Panc1 (cell line): Measurements from ENCODE around the gene FZD4.

ENCODE experiments used
- POLR2AphosphoS5 ChIP-seq: IDR thresholded peaks from 2 replicates; pipeline ENCODE4 v1.6.1; 2012; ENCODE audit warnings: mild to moderate bottlenecking, low read depth, low read length, moderate library complexity
- SIN3A ChIP-seq: IDR thresholded peaks from 2 replicates; pipeline ENCODE4 v1.6.1; 2012; ENCODE audit warnings: low read depth, mild to moderate bottlenecking, low read length, moderate library complexity, borderline replicate concordance; ENCODE audit not compliant: insufficient read depth
- TCF7L2 ChIP-seq: IDR thresholded peaks from 2 replicates; pipeline ENCODE4 v1.6.1; 2011; ENCODE audit warnings: mild to moderate bottlenecking, low read depth, low read length, inconsistent platforms
- TF ChIP-seq, protein P1 (sequence below), 2 experiments: IDR thresholded peaks; 2 replicates each; pipeline ENCODE4 v1.6.1; 2011 to 2012; ENCODE audit warnings: low read depth in 2 of 2, control low read depth in 1 of 2, low read length in 1 of 2, mild to moderate bottlenecking in 1 of 2, moderate library complexity in 1 of 2; ENCODE audit not compliant: insufficient read depth in 1 of 2
- TF ChIP-seq, protein P2 (sequence below): fragments of 450-650 bp; IDR thresholded peaks from 2 replicates; pipeline ENCODE4 v1.5.1; 2017; ENCODE audit warnings: mild to moderate bottlenecking

DNA sequence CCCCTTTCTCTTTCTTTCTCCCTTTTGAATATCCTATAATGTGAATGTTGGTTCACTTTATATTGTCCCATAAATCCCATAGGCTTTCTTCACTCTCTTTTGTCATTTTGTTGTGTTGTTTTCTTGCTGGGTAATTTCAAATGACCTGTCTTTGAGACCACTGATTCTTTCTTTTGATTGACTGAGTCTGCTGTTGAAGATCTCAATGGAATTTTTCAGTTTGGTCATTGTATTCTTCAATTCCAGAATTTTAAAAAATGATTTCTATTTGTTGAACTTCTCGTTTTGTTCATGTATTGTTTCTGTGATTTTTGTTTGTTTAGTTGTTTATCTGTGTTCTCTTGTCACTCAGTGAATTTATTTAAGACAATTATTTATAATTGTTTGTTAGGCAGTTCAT lies 17.5 kb upstream of the FZD4 start:
- TF ChIP-seq POLR2AphosphoS5 (no peak), SIN3A (no peak), TCF7L2 (no peak)
- TF ChIP-seq, protein P1, sequence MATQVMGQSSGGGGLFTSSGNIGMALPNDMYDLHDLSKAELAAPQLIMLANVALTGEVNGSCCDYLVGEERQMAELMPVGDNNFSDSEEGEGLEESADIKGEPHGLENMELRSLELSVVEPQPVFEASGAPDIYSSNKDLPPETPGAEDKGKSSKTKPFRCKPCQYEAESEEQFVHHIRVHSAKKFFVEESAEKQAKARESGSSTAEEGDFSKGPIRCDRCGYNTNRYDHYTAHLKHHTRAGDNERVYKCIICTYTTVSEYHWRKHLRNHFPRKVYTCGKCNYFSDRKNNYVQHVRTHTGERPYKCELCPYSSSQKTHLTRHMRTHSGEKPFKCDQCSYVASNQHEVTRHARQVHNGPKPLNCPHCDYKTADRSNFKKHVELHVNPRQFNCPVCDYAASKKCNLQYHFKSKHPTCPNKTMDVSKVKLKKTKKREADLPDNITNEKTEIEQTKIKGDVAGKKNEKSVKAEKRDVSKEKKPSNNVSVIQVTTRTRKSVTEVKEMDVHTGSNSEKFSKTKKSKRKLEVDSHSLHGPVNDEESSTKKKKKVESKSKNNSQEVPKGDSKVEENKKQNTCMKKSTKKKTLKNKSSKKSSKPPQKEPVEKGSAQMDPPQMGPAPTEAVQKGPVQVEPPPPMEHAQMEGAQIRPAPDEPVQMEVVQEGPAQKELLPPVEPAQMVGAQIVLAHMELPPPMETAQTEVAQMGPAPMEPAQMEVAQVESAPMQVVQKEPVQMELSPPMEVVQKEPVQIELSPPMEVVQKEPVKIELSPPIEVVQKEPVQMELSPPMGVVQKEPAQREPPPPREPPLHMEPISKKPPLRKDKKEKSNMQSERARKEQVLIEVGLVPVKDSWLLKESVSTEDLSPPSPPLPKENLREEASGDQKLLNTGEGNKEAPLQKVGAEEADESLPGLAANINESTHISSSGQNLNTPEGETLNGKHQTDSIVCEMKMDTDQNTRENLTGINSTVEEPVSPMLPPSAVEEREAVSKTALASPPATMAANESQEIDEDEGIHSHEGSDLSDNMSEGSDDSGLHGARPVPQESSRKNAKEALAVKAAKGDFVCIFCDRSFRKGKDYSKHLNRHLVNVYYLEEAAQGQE (IDR thresholded peaks at IDR 0.05; ENCODE audit: insufficient read depth in 1 of 2, low read depth in 2 of 2, low read length in 1 of 2): no peak
- TF ChIP-seq, protein P2, sequence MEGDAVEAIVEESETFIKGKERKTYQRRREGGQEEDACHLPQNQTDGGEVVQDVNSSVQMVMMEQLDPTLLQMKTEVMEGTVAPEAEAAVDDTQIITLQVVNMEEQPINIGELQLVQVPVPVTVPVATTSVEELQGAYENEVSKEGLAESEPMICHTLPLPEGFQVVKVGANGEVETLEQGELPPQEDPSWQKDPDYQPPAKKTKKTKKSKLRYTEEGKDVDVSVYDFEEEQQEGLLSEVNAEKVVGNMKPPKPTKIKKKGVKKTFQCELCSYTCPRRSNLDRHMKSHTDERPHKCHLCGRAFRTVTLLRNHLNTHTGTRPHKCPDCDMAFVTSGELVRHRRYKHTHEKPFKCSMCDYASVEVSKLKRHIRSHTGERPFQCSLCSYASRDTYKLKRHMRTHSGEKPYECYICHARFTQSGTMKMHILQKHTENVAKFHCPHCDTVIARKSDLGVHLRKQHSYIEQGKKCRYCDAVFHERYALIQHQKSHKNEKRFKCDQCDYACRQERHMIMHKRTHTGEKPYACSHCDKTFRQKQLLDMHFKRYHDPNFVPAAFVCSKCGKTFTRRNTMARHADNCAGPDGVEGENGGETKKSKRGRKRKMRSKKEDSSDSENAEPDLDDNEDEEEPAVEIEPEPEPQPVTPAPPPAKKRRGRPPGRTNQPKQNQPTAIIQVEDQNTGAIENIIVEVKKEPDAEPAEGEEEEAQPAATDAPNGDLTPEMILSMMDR: no peak
